Osteoblast (primary cell): ENCODE results near the gene NEDD8. TPM values are rescaled to one million over a fixed set of nuclear protein-coding genes. Genes with fewer than 3 reads are reported as not detected.

Source experiments
- DNase-seq: peaks from one replicate; pipeline ENCODE4 v3.0.0; 2011; ENCODE audit warnings: low spot score, mixed read lengths; ENCODE audit not compliant: insufficient read length; ENCODE audit errors: missing footprints
- H2AFZ ChIP-seq: 2 replicates; pipeline ENCODE4 v1.6.0; 2011; ENCODE audit warnings: mild to moderate bottlenecking, low read length
- H3K27ac ChIP-seq: 2 replicates; pipeline ENCODE4 v1.5.1; 2011; ENCODE audit warnings: mild to moderate bottlenecking, low read depth, low read length, moderate library complexity
- H3K27me3 ChIP-seq: 2 replicates; pipeline ENCODE4 v1.6.0; 2012; ENCODE audit warnings: mild to moderate bottlenecking, control low read depth, inconsistent platforms, low read length, moderate library complexity; ENCODE audit not compliant: insufficient read depth
- H3K36me3 ChIP-seq: 2 replicates; pipeline ENCODE4 v1.5.1; 2011; ENCODE audit warnings: mild to moderate bottlenecking, low read length, control low read depth, moderate library complexity; ENCODE audit not compliant: insufficient read depth
- H3K4me1 ChIP-seq: 2 replicates; pipeline ENCODE4 v1.5.1; 2011; ENCODE audit warnings: mild to moderate bottlenecking, low read length, control low read depth, moderate library complexity; ENCODE audit not compliant: insufficient read depth
- H3K4me2 ChIP-seq: 2 replicates; pipeline ENCODE4 v1.6.0; 2011; ENCODE audit warnings: mild to moderate bottlenecking, low read length; ENCODE audit not compliant: insufficient read depth
- H3K4me3 ChIP-seq: fragments of 200-600 bp; sonication (generic); 3 replicates; pipeline ENCODE4 v1.5.1; 2012; ENCODE audit warnings: mild to moderate bottlenecking, low read length, inconsistent platforms; ENCODE audit not compliant: insufficient read depth
- H3K79me2 ChIP-seq: 2 replicates; pipeline ENCODE4 v1.6.0; 2012; ENCODE audit warnings: mild to moderate bottlenecking, low read length, control low read depth, inconsistent platforms; ENCODE audit not compliant: insufficient read depth
- H3K9me3 ChIP-seq: 2 replicates; pipeline ENCODE4 v1.5.1; 2011; ENCODE audit warnings: low read depth, low read length, control low read depth
- H4K20me1 ChIP-seq: 2 replicates; pipeline ENCODE4 v1.6.0; 2012; ENCODE audit warnings: mild to moderate bottlenecking, low read length, control low read depth; ENCODE audit not compliant: insufficient read depth
- total RNA-seq: library from RNA; depleted of rRNA; stranded (reverse); fragments of >200 nt; gene quantifications from 2 replicates; pipeline ENCODE4 v1.2.3, GENCODE V29; 2012
- TF ChIP-seq, protein P1 (sequence below): IDR thresholded peaks from 2 replicates; pipeline ENCODE4 v1.5.1; 2011; ENCODE audit warnings: mild to moderate bottlenecking, low read depth, low read length, moderate library complexity; ENCODE audit errors: extremely low read depth

NEDD8 gene
- total RNA-seq, 1 donor, result 69.1 TPM

DNA sequence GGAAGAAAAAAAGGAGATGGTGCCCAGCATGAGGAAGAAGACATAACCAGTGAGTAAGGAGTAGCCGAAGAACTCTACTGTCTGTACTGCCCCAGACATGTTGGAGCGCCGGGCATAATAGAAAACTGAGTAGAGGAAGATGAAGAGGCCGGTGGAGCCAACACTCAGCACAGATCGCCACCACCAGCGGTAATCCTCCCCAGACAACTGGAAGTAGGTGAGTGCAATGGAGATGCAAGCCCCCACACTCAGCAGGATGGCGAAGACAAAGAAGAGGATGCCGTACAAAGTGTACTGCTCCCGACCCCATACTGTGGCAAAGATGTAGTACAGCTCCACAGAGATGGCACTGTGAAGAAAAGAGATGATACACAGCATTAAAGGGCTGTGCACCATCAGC is 42.7 kb downstream of the NEDD8 start:
- Histone ChIP-seq H3K4me3 (peak overlapping the region; percentile 90), H3K27ac (peak overlapping the region; percentile 74), H3K27me3 (no peaks in the 10 kb centered on the region), H2AFZ (peak overlapping the region; percentile 53), H3K36me3 (peaks cover 41% of the 10 kb centered on the region), H3K4me2 (peak overlapping the region; percentile 86), H3K79me2 (peaks cover 48% of the 10 kb centered on the region), H3K9me3 (no peaks in the 10 kb centered on the region), H3K4me1 (peaks cover 13% of the 10 kb centered on the region), H4K20me1 (peaks cover 4% of the 10 kb centered on the region)
- TF ChIP-seq, protein P1, sequence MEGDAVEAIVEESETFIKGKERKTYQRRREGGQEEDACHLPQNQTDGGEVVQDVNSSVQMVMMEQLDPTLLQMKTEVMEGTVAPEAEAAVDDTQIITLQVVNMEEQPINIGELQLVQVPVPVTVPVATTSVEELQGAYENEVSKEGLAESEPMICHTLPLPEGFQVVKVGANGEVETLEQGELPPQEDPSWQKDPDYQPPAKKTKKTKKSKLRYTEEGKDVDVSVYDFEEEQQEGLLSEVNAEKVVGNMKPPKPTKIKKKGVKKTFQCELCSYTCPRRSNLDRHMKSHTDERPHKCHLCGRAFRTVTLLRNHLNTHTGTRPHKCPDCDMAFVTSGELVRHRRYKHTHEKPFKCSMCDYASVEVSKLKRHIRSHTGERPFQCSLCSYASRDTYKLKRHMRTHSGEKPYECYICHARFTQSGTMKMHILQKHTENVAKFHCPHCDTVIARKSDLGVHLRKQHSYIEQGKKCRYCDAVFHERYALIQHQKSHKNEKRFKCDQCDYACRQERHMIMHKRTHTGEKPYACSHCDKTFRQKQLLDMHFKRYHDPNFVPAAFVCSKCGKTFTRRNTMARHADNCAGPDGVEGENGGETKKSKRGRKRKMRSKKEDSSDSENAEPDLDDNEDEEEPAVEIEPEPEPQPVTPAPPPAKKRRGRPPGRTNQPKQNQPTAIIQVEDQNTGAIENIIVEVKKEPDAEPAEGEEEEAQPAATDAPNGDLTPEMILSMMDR, result no peak
- no peak for DNase-seq

DNA sequence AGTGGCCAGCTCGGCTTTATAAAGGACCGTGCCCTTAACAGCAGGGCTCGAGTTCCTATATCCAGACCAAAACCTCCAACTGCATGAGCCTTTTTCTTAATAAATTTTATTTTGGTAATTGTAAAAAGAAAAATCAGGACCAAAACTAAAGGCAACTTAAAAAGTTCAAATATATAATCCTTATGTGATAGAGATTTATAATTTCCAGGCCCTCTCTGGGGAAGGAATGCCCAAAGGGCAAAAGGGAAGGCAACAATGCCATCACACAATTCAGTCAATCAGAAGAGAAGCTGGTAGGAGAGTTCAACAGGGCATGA is 43.1 kb downstream of the NEDD8 start:
- peak overlapping the region; percentile 86 for H3K4me2 ChIP-seq
- H3K79me2 ChIP-seq, result peaks cover 43% of the 10 kb centered on the region
- peak overlapping the region; percentile 74 for H3K27ac ChIP-seq
- no peak for DNase-seq
- peaks cover 11% of the 10 kb centered on the region for H3K4me1 ChIP-seq
- peaks cover 4% of the 10 kb centered on the region for H4K20me1 ChIP-seq
- H2AFZ ChIP-seq, result peak overlapping the region; percentile 53
- H3K9me3 ChIP-seq, result no peaks in the 10 kb centered on the region
- H3K4me3 ChIP-seq, result peak overlapping the region; percentile 90
- H3K27me3 ChIP-seq, result no peaks in the 10 kb centered on the region
- peaks cover 45% of the 10 kb centered on the region for H3K36me3 ChIP-seq
- TF ChIP-seq, protein P1, result no peak

DNA sequence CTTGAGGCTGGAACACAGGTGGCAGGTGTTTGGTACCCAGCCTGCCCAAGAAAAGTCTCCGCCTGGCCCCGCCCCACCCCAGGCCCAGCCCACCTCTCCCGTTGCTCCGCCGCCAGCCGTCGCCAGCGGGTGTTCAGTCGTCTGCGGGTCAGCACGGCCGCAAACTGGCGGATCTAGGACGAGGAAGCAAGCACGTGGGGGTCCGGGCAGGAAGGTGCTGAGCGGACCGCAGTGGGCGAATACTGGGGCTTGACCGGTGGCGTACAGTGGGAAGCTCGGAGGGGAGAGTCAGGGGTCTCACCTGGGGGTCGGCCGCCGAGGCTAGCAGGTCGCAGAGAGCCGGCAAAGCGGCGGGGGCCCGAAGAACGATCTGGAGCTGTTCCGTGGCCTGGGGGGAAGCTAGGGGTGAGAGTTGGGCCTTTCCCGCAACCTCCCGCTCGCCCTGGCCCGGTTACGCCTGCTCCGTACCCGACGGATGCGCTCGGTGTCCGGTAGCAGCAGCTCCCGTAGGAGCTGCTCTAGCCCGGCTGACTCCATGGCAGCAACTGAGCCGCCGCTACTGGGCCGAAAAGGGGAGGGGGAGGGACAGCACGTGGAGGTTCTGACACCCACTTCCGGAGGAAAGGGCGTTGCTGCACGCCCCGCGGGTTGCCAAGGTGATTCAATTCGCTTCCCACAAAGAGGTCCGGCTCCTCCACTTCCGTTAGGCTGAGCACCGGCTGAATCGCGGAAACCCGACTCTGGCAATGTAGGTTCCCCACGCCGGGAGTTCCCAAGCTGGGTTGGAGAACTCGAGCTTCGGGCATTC is 43.7 kb downstream of the NEDD8 start, which contains the start of gene IPO4:
Gene IPO4, minus strand, starts transcription at position 566 of the 808 bp plus-strand sequence. Its CDS starts 29 bp downstream, at position 537.
- H2AFZ ChIP-seq, result peak within 1 kb of the TSS; percentile 64
- H3K27ac ChIP-seq, result peak within 1 kb of the TSS; percentile 74
- H3K4me2 ChIP-seq, result peak within 1 kb of the TSS; percentile 86
- no peaks in the 10 kb centered on the region for H3K9me3 ChIP-seq
- peaks cover 4% of the 10 kb centered on the region for H4K20me1 ChIP-seq
- H3K36me3 ChIP-seq, result peaks cover 48% of the 10 kb centered on the region
- TF ChIP-seq, protein P1, result no peak
- peaks cover 40% of the 10 kb centered on the region for H3K79me2 ChIP-seq
- H3K27me3 ChIP-seq, result no peaks in the 10 kb centered on the region
- peak; percentile 100 for DNase-seq
- peak within 1 kb of the TSS; percentile 90 for H3K4me3 ChIP-seq
- peaks cover 11% of the 10 kb centered on the region for H3K4me1 ChIP-seq

DNA sequence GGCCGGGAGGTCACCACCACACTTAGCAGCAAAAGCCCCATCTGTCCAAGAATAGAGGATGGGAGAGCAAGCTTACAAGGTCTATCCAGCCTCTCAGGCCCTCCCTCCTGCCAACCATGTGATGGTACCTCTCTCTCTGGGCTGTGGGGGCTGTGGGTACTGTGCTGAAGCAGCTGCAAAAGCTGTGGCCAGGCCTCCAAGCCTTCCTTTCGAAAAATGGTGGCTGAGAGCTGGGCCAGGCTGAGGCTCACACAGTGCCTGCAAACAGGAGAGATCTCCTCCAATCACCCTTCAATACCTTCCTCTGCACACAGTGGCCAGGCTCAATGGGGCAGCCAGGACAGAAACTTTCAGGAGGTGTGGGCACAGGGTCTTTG is 44.6 kb downstream of the NEDD8 start:
- TF ChIP-seq, protein P1, result no peak
- no peak for DNase-seq
- Histone ChIP-seq H3K9me3 (no peaks in the 10 kb centered on the region), H2AFZ (no peak overlapping the region), H3K27me3 (no peaks in the 10 kb centered on the region), H4K20me1 (peaks cover 4% of the 10 kb centered on the region), H3K4me1 (peaks cover 11% of the 10 kb centered on the region), H3K27ac (peak overlapping the region; percentile 74), H3K36me3 (peaks cover 48% of the 10 kb centered on the region), H3K4me2 (peak overlapping the region; percentile 86), H3K4me3 (peak overlapping the region; percentile 90), H3K79me2 (peaks cover 33% of the 10 kb centered on the region)
